Smooth muscle cell of trachea (primary cell): ENCODE measurements around the gene RNF41. TPM values are rescaled to one million over a fixed set of nuclear protein-coding genes. Genes with fewer than 3 reads are reported as not detected.

Experiments
- total RNA-seq: library from RNA; depleted of rRNA; stranded (reverse); fragments of >200 nt; gene quantifications from 2 replicates; pipeline ENCODE4 v1.2.1, GENCODE V29; 2014

Gene RNF41
- 82.5 and 144 TPM in 2 replicates for total RNA-seq

DNA sequence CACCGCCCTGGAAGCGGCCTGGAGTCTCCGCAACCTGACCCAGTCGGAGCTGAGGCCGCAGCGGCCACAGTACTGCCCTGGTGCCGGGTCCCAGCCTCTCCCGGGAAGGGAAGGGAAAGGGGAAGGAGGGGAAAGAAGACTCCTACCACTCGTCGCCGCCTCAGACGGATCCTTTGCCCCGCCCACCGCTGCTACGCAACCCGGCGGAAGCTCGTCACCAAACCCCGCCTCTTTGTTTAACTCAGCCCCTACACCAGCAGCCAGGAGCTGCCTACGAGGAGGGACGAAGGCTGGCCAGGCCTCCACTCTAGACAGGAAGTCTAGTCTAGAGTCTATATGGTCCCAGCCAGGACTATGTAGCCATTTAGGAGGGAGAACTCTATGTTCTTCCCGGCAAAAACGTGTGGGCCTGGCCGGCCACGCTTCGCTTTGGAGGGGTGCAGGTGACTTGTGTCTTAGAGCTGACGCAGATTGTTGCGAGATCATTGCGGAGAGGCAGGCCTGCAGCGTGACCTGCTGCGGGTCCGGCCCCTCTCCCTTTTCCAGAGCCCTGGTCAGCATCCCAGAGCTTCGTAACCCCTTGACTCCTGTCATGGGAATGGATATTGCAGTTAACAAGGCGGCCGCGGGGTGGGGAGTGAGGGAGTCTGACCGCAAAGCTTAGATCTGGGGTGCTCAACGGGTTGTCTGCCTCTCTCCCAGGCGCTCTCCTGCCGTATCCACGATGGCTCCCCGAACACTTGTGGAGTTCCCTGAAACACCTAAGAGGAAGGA lies at the start of gene RNF41:
TSS of gene RNF41 (minus strand) at position 166 of the 774 bp plus-strand sequence. CDS start 7,875 bp downstream, outside the sequence.

DNA sequence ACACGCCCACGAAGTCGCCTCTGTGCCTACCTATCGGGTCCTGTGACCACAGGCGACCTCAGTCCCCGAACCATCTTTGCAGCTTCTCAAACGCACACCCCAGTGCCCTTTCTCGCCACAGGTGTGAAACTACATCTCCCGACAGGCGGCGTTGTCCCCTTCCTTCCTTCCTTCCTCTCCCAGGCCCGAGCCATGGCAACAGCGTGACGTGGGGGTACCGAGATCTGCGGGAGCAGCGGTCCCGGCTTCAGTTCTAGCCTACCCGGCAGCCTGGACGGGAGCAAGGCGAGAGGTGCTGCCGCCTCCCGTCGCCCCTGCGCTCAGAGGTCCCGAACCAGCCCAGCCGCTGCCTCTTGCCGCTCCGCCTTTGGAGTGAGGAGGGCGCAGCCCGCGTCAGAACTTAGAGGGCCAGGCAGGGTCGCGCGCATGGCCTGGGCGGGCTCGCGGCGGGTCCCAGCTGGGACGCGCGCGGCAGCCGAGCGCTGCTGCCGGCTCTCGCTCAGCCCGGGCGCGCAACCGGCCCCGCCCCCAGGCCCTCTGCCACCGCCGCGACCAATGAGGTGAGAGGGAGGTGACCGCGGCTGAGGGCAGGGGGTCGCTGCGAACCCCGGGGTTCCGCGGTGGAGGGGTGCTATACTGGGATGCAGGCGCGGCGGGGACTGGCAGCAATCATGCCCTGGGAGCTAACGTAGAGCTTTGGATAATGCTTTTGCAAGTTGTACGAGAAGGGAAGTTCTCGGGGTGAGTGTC lies 45.1 kb upstream of the RNF41 start, which contains the start of gene COQ10A:
TSS of gene COQ10A (plus strand) at position 250 of the 750 bp plus-strand sequence. CDS start at position 427, 177 bp downstream.

DNA sequence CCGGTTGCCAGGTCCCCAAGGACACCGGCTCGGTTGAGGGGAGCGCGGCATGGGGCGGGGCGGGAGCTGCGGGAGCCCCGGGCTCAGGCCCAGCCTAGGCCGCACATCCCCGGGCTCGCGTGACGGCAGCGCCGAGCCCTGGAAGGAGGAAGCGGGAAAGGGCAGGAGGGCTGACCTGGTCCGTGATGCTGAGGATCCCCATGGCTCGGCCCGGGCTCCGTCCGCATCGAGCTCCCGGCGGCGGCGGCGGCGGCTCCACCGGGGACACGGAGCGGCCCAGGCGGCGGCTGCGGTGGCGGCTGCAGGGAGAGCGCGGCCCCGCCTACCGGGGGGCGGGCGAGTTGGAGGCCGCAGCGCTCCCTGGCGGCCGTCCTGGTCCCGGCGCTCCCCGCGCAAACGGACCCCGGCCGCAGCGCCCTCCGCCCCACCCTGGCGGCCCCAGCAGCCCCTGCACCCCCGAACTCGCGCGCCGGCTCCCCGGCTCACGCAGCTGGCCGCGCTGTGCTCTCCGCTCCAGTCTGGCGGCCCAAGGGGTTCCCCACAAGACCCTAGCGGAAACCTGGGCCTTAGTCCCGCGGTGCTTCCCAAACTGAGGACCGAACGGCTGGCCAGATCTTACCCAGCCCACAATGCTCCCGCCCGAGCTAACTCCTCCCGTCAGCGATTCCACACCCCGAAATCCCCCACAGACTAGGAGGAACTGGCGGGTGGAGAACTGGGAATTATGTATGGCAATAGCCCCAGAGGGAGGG lies 36.5 kb upstream of the RNF41 start, which contains the start of gene ANKRD52:
TSS of gene ANKRD52 (minus strand) at position 317 of the 752 bp plus-strand sequence. CDS start at position 202, 115 bp downstream.

DNA sequence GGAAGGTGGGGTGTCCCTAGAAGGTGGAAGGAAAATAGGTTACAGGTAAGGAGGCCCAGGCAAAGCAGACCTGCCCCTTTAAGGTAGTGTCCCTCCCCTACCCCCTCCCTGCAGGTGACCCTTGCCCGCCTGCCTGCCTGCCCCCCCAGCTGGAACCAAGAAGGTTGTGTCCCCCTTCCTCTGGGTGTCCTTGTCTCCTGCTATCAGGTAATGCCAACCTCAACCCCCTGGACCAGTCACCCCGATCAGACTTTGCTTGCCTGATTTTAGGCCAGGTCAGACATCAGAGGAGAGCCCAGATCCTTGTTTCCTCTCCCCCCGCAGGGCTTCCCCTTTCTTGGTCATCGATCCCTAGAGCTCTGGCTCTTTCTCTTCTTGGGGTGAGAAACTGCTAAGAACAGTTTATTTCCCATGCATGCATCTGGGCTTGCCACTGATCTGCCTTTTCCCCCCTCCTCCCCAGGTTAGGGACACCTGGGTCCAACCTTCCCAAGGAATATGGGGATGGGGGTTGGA lies 8.3 kb upstream of the RNF41 start, which contains the start of gene SLC39A5:
TSS of gene SLC39A5 (plus strand) at position 136 of the 516 bp plus-strand sequence. CDS start 1,224 bp downstream, outside the sequence.

DNA sequence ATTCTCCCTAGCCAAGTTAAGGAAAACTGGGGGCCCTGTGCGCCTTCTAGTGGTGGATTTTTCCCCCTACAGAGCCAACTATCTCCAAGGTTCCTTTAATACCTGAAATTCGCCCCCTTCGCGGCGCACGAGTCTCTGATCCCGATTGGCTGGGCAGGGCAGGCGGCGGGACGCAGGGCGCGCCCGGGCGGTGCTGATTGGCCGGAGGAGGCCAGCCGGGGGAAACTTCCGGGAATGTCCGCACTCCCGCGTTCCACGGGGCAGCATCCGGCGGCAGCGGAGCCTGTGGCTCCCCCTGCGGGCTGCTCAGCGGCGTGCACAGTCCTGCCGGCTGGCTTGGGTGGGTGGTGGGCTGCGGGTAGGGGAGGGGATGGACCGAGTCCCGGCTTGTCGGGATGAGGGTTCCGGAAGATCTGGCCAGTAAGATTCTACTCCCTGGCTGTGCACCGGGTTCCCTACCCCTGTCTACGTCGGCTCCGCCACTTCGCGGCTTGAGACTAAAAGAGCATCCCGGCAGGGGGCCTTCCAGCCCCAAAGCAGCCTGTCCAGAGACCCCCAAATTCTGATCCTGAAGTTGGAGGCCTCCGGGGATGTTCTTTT lies 2.5 kb upstream of the RNF41 start, which contains the start of gene NABP2:
TSS of gene NABP2 (plus strand) at position 241 of the 600 bp plus-strand sequence. CDS start 515 bp downstream, outside the sequence.

DNA sequence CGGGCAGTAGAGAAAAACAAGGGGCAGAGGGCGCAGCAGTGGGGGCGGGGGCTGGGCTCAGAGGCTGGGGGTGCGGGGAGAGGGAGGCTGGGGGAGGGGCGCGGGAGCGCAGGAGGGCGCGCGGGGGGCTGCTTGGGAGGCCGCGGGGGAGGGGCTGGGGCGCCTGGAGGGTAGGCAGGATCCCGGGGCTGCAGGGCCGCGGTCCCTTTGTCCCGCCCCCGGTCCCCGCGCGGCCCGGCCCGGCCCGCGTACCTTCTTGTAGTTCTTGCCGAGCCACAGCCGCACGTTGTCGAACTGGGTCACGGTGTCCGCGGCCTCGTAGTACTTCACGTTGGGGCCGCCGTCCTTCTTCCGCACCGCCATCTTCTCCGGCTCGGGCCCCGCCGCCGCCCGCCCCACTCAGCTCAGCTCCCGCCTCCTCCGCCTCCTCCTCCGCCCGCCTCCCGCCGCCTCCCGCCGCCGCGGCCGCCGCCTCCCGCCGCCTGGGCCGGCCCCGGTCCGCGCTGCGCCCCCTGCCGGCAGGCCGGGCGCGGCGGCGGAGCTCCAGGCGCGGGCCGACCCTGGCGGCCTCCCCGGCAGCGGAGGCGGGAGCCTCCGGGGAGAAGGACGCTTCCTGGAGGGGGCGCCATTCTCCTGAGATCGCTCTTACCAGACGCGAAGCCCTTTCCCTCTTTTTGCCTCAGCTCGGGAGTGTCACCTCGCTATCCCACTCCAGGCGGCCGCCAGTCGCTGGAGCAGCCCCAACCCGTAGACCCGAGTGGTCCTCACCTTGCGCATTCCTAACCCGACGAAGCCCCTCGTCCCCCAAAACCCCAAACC lies 32.4 kb downstream of the RNF41 start, which contains the start of gene SMARCC2:
TSS of gene SMARCC2 (minus strand) at position 385 of the 819 bp plus-strand sequence. CDS start at position 363, 22 bp downstream.

DNA sequence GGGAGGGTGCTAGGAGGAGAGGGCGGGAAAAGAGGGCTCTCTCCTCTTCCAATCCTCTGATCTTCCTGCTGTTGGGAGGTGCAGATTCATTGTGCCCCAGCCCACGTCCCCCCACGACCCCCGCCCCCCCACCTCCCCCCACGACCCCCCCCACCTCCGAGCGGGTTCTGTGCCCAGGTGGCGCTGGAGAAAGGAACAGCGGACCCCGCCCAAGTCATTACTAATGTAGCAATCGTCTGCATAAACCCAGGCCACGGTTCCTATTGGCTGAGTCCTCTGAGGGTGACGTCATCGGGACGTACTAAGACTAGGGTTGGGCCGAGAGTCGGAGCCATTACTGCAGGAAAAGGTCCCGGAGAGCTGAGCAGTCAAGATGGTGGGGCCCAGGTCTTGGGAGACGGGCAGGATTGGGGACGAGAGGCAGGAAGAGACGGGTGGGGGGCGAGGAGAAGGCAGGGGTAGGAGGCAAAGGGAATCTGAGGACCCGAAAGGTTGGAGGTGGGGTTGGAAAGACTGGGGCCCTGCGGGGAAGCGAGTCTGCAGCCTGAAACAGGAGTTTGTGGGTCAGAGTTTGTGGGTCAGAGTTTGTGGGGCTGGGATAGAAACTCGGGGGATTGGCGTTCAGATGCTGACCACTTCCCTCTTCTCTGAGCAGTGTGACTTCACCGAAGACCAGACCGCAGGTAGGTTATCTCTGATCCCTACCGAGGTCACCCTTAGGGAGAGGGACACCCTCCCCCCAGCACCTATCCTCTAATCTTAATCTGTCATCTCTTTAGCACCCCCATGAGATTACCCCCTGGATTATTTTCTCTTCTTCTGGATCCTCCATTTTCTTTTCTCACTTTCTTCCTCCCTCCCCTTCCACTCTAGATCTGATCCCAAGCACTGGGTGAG lies 63.4 kb downstream of the RNF41 start, which contains the start of gene MYL6:
TSS of gene MYL6 (plus strand) at position 331 of the 897 bp plus-strand sequence. CDS start at position 374, 43 bp downstream.

Other genes starting within 250 kb of the RNF41 start
- gene RAB5B, start 247.8 kb downstream of the RNF41 start, total RNA-seq = 65.5 and 66.2 TPM in 2 replicates
- 17.5 and 19.0 TPM in 2 replicates for gene SUOX, start 224.6 kb downstream of the RNF41 start, total RNA-seq
- gene IKZF4, start 200.9 kb downstream of the RNF41 start, total RNA-seq = 1.2 and 1.7 TPM in 2 replicates
- 136 and 411 TPM in 2 replicates for gene RPS26, start 180.0 kb downstream of the RNF41 start, total RNA-seq
- gene ERBB3, start 141.8 kb downstream of the RNF41 start, total RNA-seq = 0.33 and 2.3 TPM in 2 replicates
- 101 and 138 TPM in 2 replicates for gene PA2G4, start 117.4 kb downstream of the RNF41 start, total RNA-seq
- gene RPL41, start 105.3 kb downstream of the RNF41 start, total RNA-seq = 1,465 and 2,446 TPM in 2 replicates
- 4.4 and 5.6 TPM in 2 replicates for gene ZC3H10, start 103.7 kb downstream of the RNF41 start, total RNA-seq
- gene ESYT1, start 93.7 kb downstream of the RNF41 start, total RNA-seq = 396 and 399 TPM in 2 replicates
- gene MYL6B, start 69.3 kb downstream of the RNF41 start, total RNA-seq = 68.3 and 89.3 TPM in 2 replicates
- gene MYL6, start 63.6 kb downstream of the RNF41 start, total RNA-seq = 1,139 and 2,051 TPM in 2 replicates
- 42.6 and 58.9 TPM in 2 replicates for gene SMARCC2, start 32.4 kb downstream of the RNF41 start, total RNA-seq
- 27.0 and 29.2 TPM in 2 replicates for gene NABP2, start 2.4 kb upstream of the RNF41 start, total RNA-seq
- not detected in 2 replicates for gene SLC39A5, start 8.1 kb upstream of the RNF41 start, total RNA-seq
- 14.0 and 15.9 TPM in 2 replicates for gene ANKRD52, start 36.5 kb upstream of the RNF41 start, total RNA-seq
- 8.6 and 11.9 TPM in 2 replicates for gene COQ10A, start 45.0 kb upstream of the RNF41 start, total RNA-seq
- 99.2 and 103 TPM in 2 replicates for gene CS, start 78.4 kb upstream of the RNF41 start, total RNA-seq
- gene CNPY2, start 94.1 kb upstream of the RNF41 start, total RNA-seq = 47.8 and 76.2 TPM in 2 replicates
- gene PAN2, start 112.1 kb upstream of the RNF41 start, total RNA-seq = 21.5 and 30.3 TPM in 2 replicates
- 0.50 and 0.58 TPM in 2 replicates for gene IL23A, start 117.0 kb upstream of the RNF41 start, total RNA-seq
- 291 and 409 TPM in 2 replicates for gene STAT2, start 138.2 kb upstream of the RNF41 start, total RNA-seq
- gene APOF, start 140.9 kb upstream of the RNF41 start, total RNA-seq = not detected in 2 replicates
- gene TIMELESS, start 227.5 kb upstream of the RNF41 start, total RNA-seq = 4.6 and 17.5 TPM in 2 replicates
- not detected in 2 replicates for gene MIP, start 232.7 kb upstream of the RNF41 start, total RNA-seq
- gene SPRYD4, start 246.7 kb upstream of the RNF41 start, total RNA-seq = 1.7 and 2.2 TPM in 2 replicates